ENCODE measurements around the gene AKAP5.
A peak's percentile ranks its signal among the peaks of the same experiment; 100 is the strongest.

The AKAP5 gene, protein sequence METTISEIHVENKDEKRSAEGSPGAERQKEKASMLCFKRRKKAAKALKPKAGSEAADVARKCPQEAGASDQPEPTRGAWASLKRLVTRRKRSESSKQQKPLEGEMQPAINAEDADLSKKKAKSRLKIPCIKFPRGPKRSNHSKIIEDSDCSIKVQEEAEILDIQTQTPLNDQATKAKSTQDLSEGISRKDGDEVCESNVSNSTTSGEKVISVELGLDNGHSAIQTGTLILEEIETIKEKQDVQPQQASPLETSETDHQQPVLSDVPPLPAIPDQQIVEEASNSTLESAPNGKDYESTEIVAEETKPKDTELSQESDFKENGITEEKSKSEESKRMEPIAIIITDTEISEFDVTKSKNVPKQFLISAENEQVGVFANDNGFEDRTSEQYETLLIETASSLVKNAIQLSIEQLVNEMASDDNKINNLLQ

GRCh38 chr14:64465191-64465822 lies at the start of gene AKAP5:
Gene AKAP5 (plus strand): TSS chr14:64465499. CDS start chr14:64468395, 2,896 bp downstream.
- peak; percentile 20 for DNase-seq (ENCODE audit: low spot score)

DNA sequence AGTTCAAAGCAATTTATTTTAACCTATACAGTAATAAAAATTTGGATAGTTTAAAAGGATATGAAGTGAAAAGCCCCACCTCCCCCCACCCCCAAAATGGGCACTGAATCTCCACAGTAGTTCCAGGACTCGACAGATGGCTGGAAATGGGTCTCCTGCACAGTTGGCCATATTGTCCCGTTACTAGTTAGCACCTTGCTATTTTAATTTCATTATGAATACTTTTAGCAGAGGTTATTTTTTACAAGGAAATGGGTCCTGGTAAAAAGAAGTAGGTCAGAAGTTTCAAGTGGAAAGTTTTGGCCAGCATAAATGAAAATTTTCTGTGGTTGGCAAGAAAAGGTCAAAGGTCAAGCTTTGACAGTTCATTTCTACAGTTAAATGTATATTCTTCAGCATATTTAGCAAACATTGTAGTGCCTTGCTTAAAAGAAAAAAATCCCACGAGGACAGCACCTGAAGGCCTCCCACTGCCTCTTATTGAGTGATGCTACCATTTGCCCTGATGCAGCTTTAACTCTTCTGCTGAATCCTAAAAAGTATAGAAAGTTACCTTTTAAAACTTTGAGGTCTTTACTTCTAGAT lies 48.9 kb upstream of the AKAP5 start:
- DNase-seq (ENCODE audit: low spot score), result no peak

DNA sequence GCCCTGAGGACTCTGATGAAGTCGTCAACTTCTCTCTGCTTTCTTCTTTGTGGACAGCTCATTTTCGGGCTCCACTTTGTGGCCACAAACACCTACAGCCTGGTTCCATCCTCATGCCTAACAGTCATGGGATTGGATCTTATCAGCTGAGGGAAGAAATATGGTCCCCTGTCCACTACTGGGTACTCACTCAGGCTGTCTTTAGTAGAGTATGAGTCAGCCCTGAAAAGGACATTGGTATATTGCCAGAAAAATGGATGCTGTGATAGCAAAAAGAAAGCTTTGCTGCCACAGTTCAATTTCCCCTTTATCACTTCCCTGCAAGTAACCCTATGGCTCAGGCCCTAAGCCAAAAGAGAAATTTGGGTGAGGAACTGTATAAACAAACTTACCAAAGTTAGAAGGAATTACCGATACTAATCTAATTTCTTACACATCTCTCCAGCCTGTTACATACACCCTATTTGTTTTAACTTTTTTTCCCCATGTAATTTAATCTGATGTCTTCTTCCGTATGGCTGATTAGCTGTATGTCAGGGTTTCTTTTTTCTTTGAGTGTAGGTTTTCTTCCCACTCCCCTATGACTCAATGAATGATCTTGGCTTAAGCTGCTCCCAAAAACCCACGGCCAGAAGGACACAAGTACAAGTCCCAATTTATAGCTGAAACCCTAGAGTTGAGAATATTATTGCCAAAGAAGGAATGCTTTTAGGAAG lies 48.1 kb upstream of the AKAP5 start:
- DNase-seq (ENCODE audit: low spot score), result peak; percentile 50

DNA sequence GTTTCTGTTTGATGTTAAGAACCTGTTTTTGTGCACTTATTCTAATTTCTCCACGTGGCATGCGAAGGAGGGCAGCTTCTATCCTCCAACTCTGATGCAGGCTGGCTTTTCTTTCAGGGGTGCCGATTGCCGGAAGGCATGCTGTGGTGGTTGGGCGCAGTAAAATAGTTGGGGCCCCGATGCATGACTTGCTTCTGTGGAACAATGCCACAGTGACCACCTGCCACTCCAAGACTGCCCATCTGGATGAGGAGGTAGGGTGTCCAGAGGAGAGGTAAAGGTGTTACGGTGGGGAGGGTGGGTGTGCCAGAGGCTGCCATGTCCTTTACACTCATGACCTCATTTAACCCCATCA lies 47.6 kb upstream of the AKAP5 start:
- no peak for DNase-seq (ENCODE audit: low spot score)

DNA sequence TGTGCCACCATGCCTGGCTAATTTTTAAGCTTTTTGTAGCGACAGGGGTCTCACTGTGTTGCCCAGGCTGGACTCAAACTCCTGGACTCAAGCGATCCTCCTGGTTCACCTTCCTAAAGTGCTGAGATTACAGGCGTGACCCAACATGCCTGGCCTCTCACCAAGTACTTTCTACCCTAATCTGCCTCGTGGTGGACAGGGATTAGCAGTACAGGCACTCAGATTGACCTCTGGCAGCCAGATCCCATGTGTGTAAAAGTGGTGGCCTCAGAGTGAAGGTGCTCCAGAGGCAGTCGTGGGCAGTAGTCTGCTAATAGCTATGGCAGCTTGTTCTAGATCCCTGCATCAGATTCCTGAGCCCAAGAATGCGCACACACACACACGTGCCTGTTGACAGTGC lies 46.3 kb upstream of the AKAP5 start:
- no peak for DNase-seq (ENCODE audit: low spot score)

GRCh38 chr14:64421166-64421565 lies 44.1 kb upstream of the AKAP5 start:
- no peak for DNase-seq (ENCODE audit: low spot score)

DNA sequence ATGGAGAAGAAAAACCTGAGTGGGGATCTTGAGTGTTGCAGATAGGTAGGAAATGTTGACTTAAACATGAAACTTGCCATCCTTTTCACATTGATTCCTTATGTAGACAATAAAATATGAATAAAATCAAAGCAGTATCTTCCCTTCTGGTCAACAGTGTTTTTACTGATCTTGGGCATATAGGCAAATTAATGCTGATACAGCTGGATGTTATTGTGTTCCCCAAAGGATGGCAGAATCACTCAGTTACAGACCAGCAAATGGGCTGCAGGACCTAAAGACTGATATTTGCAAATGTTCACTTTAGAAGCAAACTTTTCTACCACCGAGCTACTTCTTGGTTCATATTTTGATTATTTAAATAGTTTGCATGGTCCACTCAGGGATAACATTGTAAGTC lies 43.3 kb upstream of the AKAP5 start:
- DNase-seq (ENCODE audit: low spot score), result no peak

DNA sequence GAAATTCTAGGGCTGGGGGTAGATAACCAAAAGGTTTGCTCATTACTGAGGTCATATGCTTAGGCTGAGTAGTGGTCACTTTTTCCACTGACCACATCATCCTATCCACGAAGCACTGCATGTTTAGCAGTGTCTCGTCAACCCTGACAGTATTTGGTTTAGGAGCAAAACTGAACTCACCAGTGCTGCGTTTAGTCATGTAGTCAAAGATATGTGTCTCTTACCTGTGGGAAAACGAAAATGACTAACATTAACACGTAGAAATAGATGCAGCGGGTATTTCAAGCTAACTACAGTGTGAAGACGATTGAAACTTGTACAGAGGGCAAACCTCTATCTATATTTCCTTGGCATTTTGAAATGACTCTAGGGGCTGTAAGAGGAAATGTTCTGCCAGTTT lies 42.5 kb upstream of the AKAP5 start:
- DNase-seq (ENCODE audit: low spot score), result no peak

- no peak for DNase-seq (ENCODE audit: low spot score)
Observed at GRCh38 chr14:64423987-64424386, 41.3 kb upstream of the AKAP5 start.

GRCh38 chr14:64434528-64434927 lies 30.8 kb upstream of the AKAP5 start:
- no peak for DNase-seq (ENCODE audit: low spot score)

GRCh38 chr14:64438181-64438841 lies 27.0 kb upstream of the AKAP5 start:
- DNase-seq (ENCODE audit: low spot score), result no peak

DNA sequence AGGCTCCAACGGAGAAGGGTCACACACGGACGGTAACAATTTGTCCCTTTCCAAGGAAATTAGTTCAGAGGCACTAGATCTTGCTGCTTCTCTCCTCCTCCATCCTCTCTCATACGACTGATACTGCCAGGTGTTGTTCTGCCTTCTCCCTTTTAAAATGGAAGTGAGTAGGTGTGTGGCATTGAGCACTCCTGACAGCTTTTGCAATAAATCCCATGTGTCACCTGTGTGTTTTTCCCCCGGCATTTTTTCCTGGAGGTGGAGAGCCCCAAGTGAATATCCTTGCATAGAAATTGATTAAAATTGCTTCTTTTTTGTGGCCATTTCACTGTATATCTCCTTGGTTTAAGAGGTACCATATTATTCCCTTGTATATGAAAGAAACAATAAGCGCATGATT lies 26.2 kb upstream of the AKAP5 start:
- DNase-seq (ENCODE audit: low spot score), result no peak

DNA sequence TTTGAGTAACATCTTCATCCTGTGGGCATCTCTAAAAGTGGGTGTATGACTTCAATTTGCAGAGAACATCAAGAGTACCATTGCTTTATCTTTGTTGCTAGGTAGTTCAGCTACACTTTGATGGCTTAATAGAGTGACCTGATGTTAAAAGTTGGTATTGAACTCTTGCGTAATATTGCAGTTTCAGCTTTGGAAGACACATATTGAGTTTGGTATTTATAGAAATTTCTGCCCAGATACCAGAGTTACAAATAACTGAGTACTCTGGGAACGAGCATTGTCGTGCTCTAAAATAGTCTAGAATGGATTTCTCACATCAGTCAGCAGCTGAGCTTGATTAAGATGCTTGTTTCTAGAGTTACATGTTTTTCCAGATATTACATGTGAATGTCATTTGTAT lies 24.8 kb upstream of the AKAP5 start:
- DNase-seq (ENCODE audit: low spot score), result no peak

DNA sequence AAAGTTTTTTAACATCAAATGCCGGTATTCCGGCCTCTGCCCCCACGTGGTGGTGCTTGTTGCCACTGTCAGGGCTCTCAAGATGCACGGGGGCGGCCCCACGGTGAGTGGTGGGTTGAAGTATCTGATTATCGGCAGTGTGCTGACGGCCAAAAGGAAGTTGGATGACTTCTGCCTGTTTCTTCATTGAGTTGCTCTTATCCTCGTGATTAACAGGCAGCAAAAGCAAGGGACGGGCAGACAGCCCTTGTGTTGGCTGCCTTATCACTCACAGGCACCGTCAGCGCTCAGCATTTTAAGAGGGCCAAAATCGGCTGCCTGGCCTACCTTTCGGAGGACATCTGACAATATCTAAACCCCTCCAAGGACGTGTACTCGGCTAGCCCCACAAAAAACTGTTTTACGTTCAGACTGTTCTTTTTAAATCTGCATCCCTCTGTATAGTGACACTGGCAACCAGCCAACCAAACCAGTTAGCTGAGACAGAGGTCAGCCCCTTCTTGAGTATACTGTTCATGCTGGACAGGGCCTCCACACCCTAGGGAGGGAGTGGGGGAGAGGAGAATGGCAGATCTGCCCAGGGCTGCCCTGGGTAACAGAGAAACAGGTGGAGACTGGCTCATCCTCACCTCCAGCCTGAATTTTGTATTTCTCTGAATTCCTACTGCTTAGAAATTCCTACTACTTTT lies 22.9 kb upstream of the AKAP5 start:
- DNase-seq (ENCODE audit: low spot score), result peak; percentile 30

- no peak for DNase-seq (ENCODE audit: low spot score)
Observed at GRCh38 chr14:64444140-64444539, 21.2 kb upstream of the AKAP5 start.

DNA sequence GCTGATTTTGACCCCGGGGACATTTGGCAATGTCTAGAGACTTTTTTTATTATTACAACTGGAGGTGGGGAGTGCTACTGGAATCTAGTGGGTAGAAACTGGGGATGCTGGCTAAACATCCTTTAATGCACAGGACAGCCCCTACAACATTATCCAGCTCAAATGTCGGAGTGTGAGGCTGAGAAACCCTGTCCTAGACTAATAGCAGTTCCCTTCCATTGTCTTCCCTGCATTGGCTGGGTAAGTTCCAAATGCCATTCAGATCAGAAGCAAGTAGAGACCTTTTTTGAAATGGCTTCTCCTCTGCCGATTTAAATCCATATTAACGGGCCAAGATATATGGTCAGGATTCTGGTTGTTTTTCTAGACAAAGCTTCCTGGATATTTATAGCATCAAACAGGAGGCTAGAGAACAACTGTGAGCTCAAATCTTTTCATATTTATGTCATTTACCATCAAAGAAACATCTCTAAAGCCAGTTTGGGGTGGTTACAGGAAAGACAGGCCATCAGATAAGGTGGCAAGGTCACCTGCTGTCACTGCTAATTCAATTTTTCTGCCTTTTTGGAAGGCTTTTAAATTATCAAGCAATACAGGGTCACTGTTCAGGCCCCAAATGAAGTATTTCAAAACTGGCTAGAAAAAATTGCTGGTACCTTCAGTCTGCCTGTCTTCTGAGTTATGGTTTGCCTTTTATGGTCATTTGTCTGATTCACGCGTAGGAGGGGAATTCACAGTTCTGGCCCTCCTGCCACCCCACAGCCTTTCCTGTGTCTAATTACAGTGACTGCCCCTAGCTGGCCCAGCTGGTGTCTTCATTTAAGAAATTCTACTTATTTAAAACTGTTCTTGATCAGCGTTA lies 20.1 kb upstream of the AKAP5 start:
- DNase-seq (ENCODE audit: low spot score), result no peak

- no peak for DNase-seq (ENCODE audit: low spot score)
Observed at GRCh38 chr14:64447876-64448670, 17.2 kb upstream of the AKAP5 start.

DNA sequence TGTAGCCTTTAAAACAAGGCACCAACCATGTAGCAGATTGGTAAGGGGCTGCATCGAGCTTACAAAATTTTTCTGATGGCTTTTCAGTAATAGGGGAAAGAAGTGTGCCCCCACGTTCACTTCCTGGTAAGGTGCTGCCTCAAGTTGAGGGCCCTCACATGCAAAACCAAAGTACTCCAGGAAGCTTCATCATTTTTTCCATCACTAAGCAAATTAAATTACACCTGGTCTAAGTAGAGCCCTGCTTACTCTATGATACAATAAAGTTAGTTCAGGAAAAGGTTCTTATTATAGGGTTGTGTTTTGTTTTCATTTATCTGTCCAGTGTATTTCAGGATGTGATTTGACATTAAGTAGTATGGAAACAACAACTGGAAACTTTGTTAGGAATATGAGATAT lies 15.0 kb upstream of the AKAP5 start:
- DNase-seq (ENCODE audit: low spot score), result no peak

GRCh38 chr14:64454671-64455070 lies 10.6 kb upstream of the AKAP5 start:
- DNase-seq (ENCODE audit: low spot score), result no peak
